CD14-positive monocyte (primary cell): ENCODE results near the gene AP4B1. TPM values are rescaled to one million over a fixed set of nuclear protein-coding genes. Genes with fewer than 3 reads are reported as not detected.

Experiments used
- DNase-seq, 3 donors: peaks; one replicate each; pipeline ENCODE4 v3.0.0-alpha.2; 2011 to 2022
- H2AFZ ChIP-seq: 2 replicates; pipeline ENCODE4 v1.6.0; 2012; ENCODE audit warnings: mild to moderate bottlenecking, low read depth, low read length, inconsistent platforms; ENCODE audit not compliant: insufficient read depth, poor library complexity, severe bottlenecking
- H3K27ac ChIP-seq, 2 donors: 1 replicate in 1 of 2; 2 replicates in 1 of 2; pipeline ENCODE4 v1.5.1; 2012 to 2013; ENCODE audit warnings: low read length in 2 of 2, control low read depth in 1 of 2, inconsistent platforms in 1 of 2, low read depth in 1 of 2, mild to moderate bottlenecking in 1 of 2
- H3K27me3 ChIP-seq, 2 donors: one replicate each; pipeline versions ENCODE4 v1.6.0 to v1.6.1; 2011 to 2013; ENCODE audit warnings: low read length in 2 of 2; ENCODE audit not compliant: control insufficient read depth in 2 of 2, insufficient read depth in 2 of 2
- H3K36me3 ChIP-seq, 2 donors: replicated peaks in 1 of 2; 1 replicate in 1 of 2; 2 replicates in 1 of 2; pipeline versions ENCODE4 v1.5.1 to v1.6.1; 2012 to 2013; ENCODE audit warnings: low read length in 2 of 2, control low read depth in 1 of 2, inconsistent platforms in 1 of 2, mild to moderate bottlenecking in 1 of 2; ENCODE audit not compliant: insufficient read depth in 2 of 2, control insufficient read depth in 1 of 2
- H3K4me1 ChIP-seq, 2 donors: 1 replicate in 1 of 2; 2 replicates in 1 of 2; pipeline versions ENCODE4 v1.5.1 to v1.6.1; 2012 to 2013; ENCODE audit warnings: low read length in 2 of 2, control low read depth in 1 of 2, inconsistent platforms in 1 of 2, mild to moderate bottlenecking in 1 of 2, moderate library complexity in 1 of 2; ENCODE audit not compliant: insufficient read depth in 2 of 2, control insufficient read depth in 1 of 2
- H3K4me2 ChIP-seq: replicated peaks from 2 replicates; pipeline ENCODE3; 2012; ENCODE audit warnings: low read length, moderate library complexity, mild to moderate bottlenecking; ENCODE audit not compliant: poor library complexity, severe bottlenecking; ENCODE audit errors: extremely low read depth
- H3K4me3 ChIP-seq, 3 experiments: fragments of 200-600 bp in 1 of 3; sonication (generic) in 1 of 3; replicated peaks in 1 of 3; 1 replicate in 2 of 3; 2 replicates in 1 of 3; pipeline ENCODE4 v1.5.1; 2011 to 2013; ENCODE audit warnings: low read length in 3 of 3, mild to moderate bottlenecking in 3 of 3, control low read depth in 2 of 3, low read depth in 2 of 3, inconsistent platforms in 1 of 3, moderate library complexity in 1 of 3
- H3K79me2 ChIP-seq: 2 replicates; pipeline ENCODE4 v1.6.0; 2012; ENCODE audit warnings: mild to moderate bottlenecking, control low read depth, inconsistent platforms, low read length, moderate library complexity; ENCODE audit not compliant: insufficient read depth
- H3K9ac ChIP-seq: 2 replicates; pipeline ENCODE4 v1.6.0; 2017; ENCODE audit warnings: low read length, mild to moderate bottlenecking; ENCODE audit not compliant: insufficient read depth, poor library complexity, severe bottlenecking
- H3K9me3 ChIP-seq, 2 donors: replicated peaks in 1 of 2; 1 replicate in 1 of 2; 2 replicates in 1 of 2; pipeline versions ENCODE4 v1.5.1 to v1.6.1; 2012 to 2013; ENCODE audit warnings: low read length in 2 of 2, control low read depth in 1 of 2; ENCODE audit not compliant: control insufficient read depth in 1 of 2, insufficient read depth in 1 of 2
- H4K20me1 ChIP-seq: 2 replicates; pipeline ENCODE4 v1.6.0; 2012; ENCODE audit warnings: mild to moderate bottlenecking, low read length, control low read depth, moderate library complexity; ENCODE audit not compliant: insufficient read depth
- H3K27ac Mint-ChIP-seq, 7 donors: one replicate each; pipeline ENCODE4 v1.8.0; 2020; ENCODE audit warnings: mild to moderate bottlenecking in 7 of 7, mixed read lengths in 7 of 7, moderate library complexity in 6 of 7, inconsistent platforms in 2 of 7
- H3K27me3 Mint-ChIP-seq, 3 donors: one replicate each; pipeline ENCODE4 v1.8.0; 2021 to 2022; ENCODE audit warnings: low read depth in 3 of 3, mild to moderate bottlenecking in 3 of 3, mixed read lengths in 3 of 3, moderate library complexity in 3 of 3, inconsistent platforms in 1 of 3
- H3K36me3 Mint-ChIP-seq, 2 donors: one replicate each; pipeline ENCODE4 v1.8.0; 2020; ENCODE audit warnings: mixed read lengths in 2 of 2, inconsistent platforms in 1 of 2, mild to moderate bottlenecking in 1 of 2
- H3K4me1 Mint-ChIP-seq: one replicate; pipeline ENCODE4 v1.8.0; 2020; ENCODE audit warnings: mild to moderate bottlenecking, mixed read lengths
- H3K4me3 Mint-ChIP-seq, 2 donors: one replicate each; pipeline ENCODE4 v1.8.0; 2020; ENCODE audit warnings: mild to moderate bottlenecking in 2 of 2, mixed read lengths in 2 of 2, moderate library complexity in 1 of 2
- H3K9me3 Mint-ChIP-seq, 7 donors: one replicate each; pipeline ENCODE4 v1.8.0; 2020 to 2022; ENCODE audit warnings: mixed read lengths in 7 of 7, mild to moderate bottlenecking in 6 of 7, moderate library complexity in 6 of 7, inconsistent platforms in 2 of 7
- CTCF ChIP-seq: fragments of 200-600 bp; IDR thresholded peaks from one replicate; pipeline ENCODE4 v1.8.0; 2022; ENCODE audit warnings: antibody characterized with exemption, mild to moderate bottlenecking
- WGBS: methylation state at CpG from one replicate; pipeline ENCODE4 v1.1.5; 2013; ENCODE audit warnings: missing lambda C conversion rate; ENCODE audit not compliant: insufficient coverage; 5-methylcytosine and 5-hydroxymethylcytosine counted together
- intact Hi-C, 2 donors: fragments of 100-400 bp; cut with micrococcal nuclease; formaldehyde crosslinking; loops; one replicate each; pipeline versions ENCODE4 v1.15.0 to v1.15.1; 2023
- polyA plus RNA-seq, 3 donors: library from polyadenylated mRNA; depleted of rRNA in 1 of 3; unstranded in 2 of 3; stranded (reverse) in 1 of 3; fragments of 300-500 nt in 2 of 3; fragments of >200 nt in 1 of 3; fragmentation: Illumina TruSeq in 2 of 3; gene quantifications; 1 replicate in 2 of 3; 2 replicates in 1 of 3; pipeline ENCODE4 v1.2.3, GENCODE V29; 2012 to 2021

Gene AP4B1
- polyA plus RNA-seq, 3 donors: 3.5 to 46.3 (median 6.1) TPM

GRCh38 chr1:113857776-113858175, 46.8 kb downstream of the AP4B1 start:
- Histone ChIP-seq H2AFZ (no peak overlapping the region), H3K9ac (no peak overlapping the region), H3K4me2 (no peak overlapping the region), H3K36me3 (peaks cover 0 to 27% of the 10 kb centered on the region in 2 donors), H3K4me1 (peaks cover 72 to 85% of the 10 kb centered on the region in 2 donors), H3K27me3 (no peaks in the 10 kb centered on the region), H3K4me3 (no peak overlapping the region), H3K27ac (peak overlapping the region; percentile 60 to 73), H3K79me2 (peaks cover 54% of the 10 kb centered on the region), H4K20me1 (no peaks in the 10 kb centered on the region), H3K9me3 (no peaks in the 10 kb centered on the region)
- Mint-ChIP-seq H3K27me3 (peaks cover 0 to 2% (median 0%) of the 10 kb centered on the region in 3 donors), H3K4me1 (peaks cover 79% of the 10 kb centered on the region), H3K4me3 (no peak overlapping the region), H3K9me3 (no peaks in the 10 kb centered on the region), H3K36me3 (peaks cover 23 to 34% of the 10 kb centered on the region in 2 donors), H3K27ac (peak overlapping the region; percentile 79 to 93 (median 90))
- DNase-seq: peak in 2 of 3 donors; percentile 31 to 33
- 100% methylated on average over 1 of the region's 3 CpGs for WGBS
- intact Hi-C loops: loop anchor here in 1 of 2 donors (5.0 kb wide), 1 partner anchor 50 kb away; the partner anchor contains the start of gene DCLRE1B
- TF ChIP-seq CTCF: no peak

- no peaks in the 10 kb centered on the region for H3K9me3 ChIP-seq
- H3K27ac ChIP-seq: peak overlapping the region in 1 of 2 donors; percentile 73
- H3K4me2 ChIP-seq: no peak overlapping the region
- no peak for DNase-seq
- no peak for TF ChIP-seq CTCF
- WGBS: 100% methylated on average over 1 of the region's 2 CpGs
- intact Hi-C loops: loop anchor here in 1 of 2 donors (5.0 kb wide), 1 partner anchor 51 kb away; the partner anchor contains the start of gene DCLRE1B
- H2AFZ ChIP-seq: no peak overlapping the region
- no peaks in the 10 kb centered on the region for H3K9me3 Mint-ChIP-seq
- H4K20me1 ChIP-seq: no peaks in the 10 kb centered on the region
- H3K4me3 Mint-ChIP-seq: no peak overlapping the region
- H3K4me3 ChIP-seq: no peak overlapping the region
- peaks cover 67% of the 10 kb centered on the region for H3K4me1 Mint-ChIP-seq
- H3K36me3 ChIP-seq: peaks cover 3 to 39% of the 10 kb centered on the region in 2 donors
- peak overlapping the region in 4 of 7 donors; percentile 64 to 88 (median 82) for H3K27ac Mint-ChIP-seq
- H3K36me3 Mint-ChIP-seq: peaks cover 25 to 37% of the 10 kb centered on the region in 2 donors
- H3K27me3 Mint-ChIP-seq: peaks cover 0 to 2% (median 0%) of the 10 kb centered on the region in 3 donors
- peaks cover 46% of the 10 kb centered on the region for H3K79me2 ChIP-seq
- H3K9ac ChIP-seq: no peak overlapping the region
- no peaks in the 10 kb centered on the region for H3K27me3 ChIP-seq
- H3K4me1 ChIP-seq: peaks cover 63 to 71% of the 10 kb centered on the region in 2 donors
These were observed 48.2 kb downstream of the AP4B1 start for GRCh38 chr1:113856401-113856790.
